OCI-LY7 (cell line): ENCODE data around the gene THSD7B.

Experiments
- CTCF ChIP-seq: fragments of 200-600 bp; sonication (generic); conservative IDR thresholded peaks from 2 replicates; pipeline ENCODE4 v1.5.1; 2014; ENCODE audit warnings: mild to moderate bottlenecking, antibody characterized with exemption, low read length, moderate library complexity, mixed read lengths
- EZH2phosphoT487 ChIP-seq: fragments of 200-600 bp; sonication (generic); IDR thresholded peaks from 2 replicates; pipeline ENCODE4 v1.6.1; 2018; ENCODE audit warnings: low read depth, borderline replicate concordance, mild to moderate bottlenecking, mixed run types, antibody characterized with exemption, low read length, moderate library complexity, mixed read lengths

GRCh38 chr2:137051778-137052398, 286.5 kb downstream of the THSD7B start:
- TF ChIP-seq CTCF: no peak
- no peak for TF ChIP-seq EZH2phosphoT487
